Glutamatergic neuron (in vitro differentiated cells): ENCODE results near the gene VAC14. TPM values are rescaled to one million over a fixed set of nuclear protein-coding genes. Genes with fewer than 3 reads are reported as not detected.

ENCODE experiments used
- DNase-seq: peaks from one replicate; pipeline ENCODE4 v3.0.0; 2022
- H3K27ac Mint-ChIP-seq: one replicate; pipeline ENCODE4 v1.8.0; 2020; ENCODE audit warnings: mild to moderate bottlenecking, mixed read lengths, inconsistent platforms; ENCODE audit not compliant: unreplicated experiment
- H3K27me3 Mint-ChIP-seq: one replicate; pipeline ENCODE4 v1.8.0; 2020; ENCODE audit warnings: mild to moderate bottlenecking, moderate library complexity, mixed read lengths, inconsistent platforms; ENCODE audit not compliant: unreplicated experiment
- H3K36me3 Mint-ChIP-seq: one replicate; pipeline ENCODE4 v1.8.0; 2020; ENCODE audit warnings: mild to moderate bottlenecking, mixed read lengths, inconsistent platforms; ENCODE audit not compliant: unreplicated experiment
- H3K4me1 Mint-ChIP-seq: one replicate; pipeline ENCODE4 v1.8.0; 2020; ENCODE audit warnings: mild to moderate bottlenecking, low read depth, mixed read lengths, inconsistent platforms; ENCODE audit not compliant: unreplicated experiment
- H3K4me3 Mint-ChIP-seq: one replicate; pipeline ENCODE4 v1.8.0; 2020; ENCODE audit warnings: mild to moderate bottlenecking, mixed read lengths, inconsistent platforms; ENCODE audit not compliant: unreplicated experiment
- H3K9me3 Mint-ChIP-seq: one replicate; pipeline ENCODE4 v1.8.0; 2020; ENCODE audit warnings: mild to moderate bottlenecking, moderate library complexity, mixed read lengths, inconsistent platforms; ENCODE audit not compliant: unreplicated experiment
- CTCF ChIP-seq: fragments of 200-600 bp; sonication (generic); IDR thresholded peaks from one replicate; pipeline ENCODE4 v1.5.0; 2021; ENCODE audit not compliant: partially characterized antibody, unreplicated experiment
- total RNA-seq: library from RNA; stranded (reverse); fragmentation: NEBNext Ultra II Directional; extraction: Animal tissue kit (Norgen Biotek cat#: 25700); gene quantifications from one replicate; pipeline ENCODE4 v1.2.1, GENCODE V29; 2021; ENCODE audit not compliant: unreplicated experiment

VAC14 gene
- total RNA-seq, 1 donor from 2014 or later = 50.2 TPM

- H3K27ac Mint-ChIP-seq = no peak overlapping the region
- peaks cover 9% of the 10 kb centered on the region for H3K4me1 Mint-ChIP-seq
- H3K27me3 Mint-ChIP-seq = peaks cover 2% of the 10 kb centered on the region
- DNase-seq = no peak
- H3K4me3 Mint-ChIP-seq = no peak overlapping the region
- H3K9me3 Mint-ChIP-seq = no peaks in the 10 kb centered on the region
- TF ChIP-seq CTCF = no peak
- H3K36me3 Mint-ChIP-seq = no peaks in the 10 kb centered on the region
Observed at GRCh38 chr16:70657956-70658355, 143.0 kb downstream of the VAC14 start.

- Mint-ChIP-seq H3K4me3 (no peak overlapping the region), H3K36me3 (no peaks in the 10 kb centered on the region), H3K27me3 (peaks cover 2% of the 10 kb centered on the region), H3K9me3 (peaks cover 2% of the 10 kb centered on the region), H3K4me1 (peaks cover 9% of the 10 kb centered on the region), H3K27ac (no peak overlapping the region)
- no peak for DNase-seq
- no peak for TF ChIP-seq CTCF
Observed at GRCh38 chr16:70656712-70657263, 144.2 kb downstream of the VAC14 start.

GRCh38 chr16:70656065-70656711 lies 144.8 kb downstream of the VAC14 start:
- no peaks in the 10 kb centered on the region for H3K27me3 Mint-ChIP-seq
- peaks cover 5% of the 10 kb centered on the region for H3K4me1 Mint-ChIP-seq
- DNase-seq = no peak
- no peak overlapping the region for H3K4me3 Mint-ChIP-seq
- TF ChIP-seq CTCF = no peak
- H3K9me3 Mint-ChIP-seq = peaks cover 2% of the 10 kb centered on the region
- no peaks in the 10 kb centered on the region for H3K36me3 Mint-ChIP-seq
- no peak overlapping the region for H3K27ac Mint-ChIP-seq

- peak; percentile 83 for TF ChIP-seq CTCF
- Mint-ChIP-seq H3K4me3 (no peak overlapping the region), H3K27ac (no peak overlapping the region), H3K36me3 (no peaks in the 10 kb centered on the region), H3K27me3 (peaks cover 2% of the 10 kb centered on the region), H3K9me3 (peaks cover 2% of the 10 kb centered on the region), H3K4me1 (peaks cover 3% of the 10 kb centered on the region)
- DNase-seq = peak; percentile 85
Observed at GRCh38 chr16:70653809-70654771, 146.9 kb downstream of the VAC14 start.
